Bronchial epithelial cell (primary cell): ENCODE results near the gene UTRN. TPM values are rescaled to one million over a fixed set of nuclear protein-coding genes. Genes with fewer than 3 reads are reported as not detected.

ENCODE experiments used
- DNase-seq: peaks from one replicate; pipeline ENCODE4 v3.0.0-alpha.2; 2010; ENCODE audit warnings: low read depth
- FAIRE-seq: peaks from 2 replicates; lab custom pipeline; 2011; peaks lifted over from hg19 to GRCh38; lab: Jason Lieb, UNC
- H3K27me3 ChIP-seq: 2 replicates; pipeline ENCODE4 v1.5.1; 2011; ENCODE audit warnings: low read length; ENCODE audit not compliant: control insufficient read depth, insufficient read depth
- H3K36me3 ChIP-seq: 2 replicates; pipeline ENCODE4 v1.5.1; 2011; ENCODE audit warnings: low read length; ENCODE audit not compliant: control insufficient read depth, insufficient read depth
- H3K4me3 ChIP-seq: 2 replicates; pipeline ENCODE4 v1.5.1; 2011; ENCODE audit warnings: mild to moderate bottlenecking, low read depth, low read length, control low read depth
- total RNA-seq: library from RNA; depleted of rRNA; stranded (reverse); fragments of >200 nt; gene quantifications from 2 replicates; pipeline ENCODE4 v1.2.1, GENCODE V29; 2014
- TF ChIP-seq, protein P1 (sequence below): IDR thresholded peaks from 2 replicates; pipeline ENCODE4 v1.5.1; 2011; ENCODE audit warnings: mild to moderate bottlenecking, moderate library complexity, low read length, control low read depth, inconsistent platforms; ENCODE audit not compliant: insufficient read depth, severe bottlenecking

Gene UTRN
- total RNA-seq, 1 donor from 2014 or later = 38.4 TPM

DNA sequence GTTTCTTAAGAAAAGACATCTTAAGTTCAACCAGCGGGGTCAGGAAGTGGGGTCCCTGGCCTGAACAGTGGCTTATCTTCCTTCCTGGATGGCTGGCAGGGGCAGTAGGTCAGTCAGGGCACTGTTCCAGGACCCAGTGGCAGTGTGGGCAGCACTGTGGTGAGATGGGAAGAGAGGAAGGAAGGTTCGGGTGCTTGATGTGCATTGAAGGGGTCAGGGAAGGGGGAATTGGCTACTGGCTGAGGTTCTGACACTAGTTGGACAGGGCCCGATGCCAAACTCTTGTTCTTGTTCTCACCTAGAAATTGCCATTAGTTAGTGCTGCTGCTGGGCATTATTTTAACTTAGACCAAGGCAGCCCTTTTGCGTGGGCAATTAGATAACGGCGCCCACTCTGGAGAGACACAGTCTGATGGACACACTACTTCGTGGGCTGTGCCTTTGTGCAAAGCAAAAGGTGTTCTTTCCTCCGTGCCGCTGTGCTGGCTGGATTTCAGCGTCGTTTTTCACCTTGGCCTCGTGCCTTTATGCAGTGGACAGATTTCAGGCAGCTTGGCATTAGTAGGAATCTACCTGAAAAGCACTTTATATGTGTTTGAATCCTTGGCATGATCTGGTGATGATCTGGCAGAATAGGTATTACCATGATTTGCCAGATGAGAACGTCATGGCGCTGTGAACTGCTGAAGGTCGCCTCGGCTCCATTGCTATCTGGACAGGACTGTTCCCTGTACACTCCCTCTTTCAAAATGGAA lies 30.3 kb downstream of the UTRN start:
- Histone ChIP-seq H3K36me3 (no peaks in the 10 kb centered on the region), H3K27me3 (no peaks in the 10 kb centered on the region), H3K4me3 (no peak overlapping the region)
- no peak for FAIRE-seq
- TF ChIP-seq, protein P1, sequence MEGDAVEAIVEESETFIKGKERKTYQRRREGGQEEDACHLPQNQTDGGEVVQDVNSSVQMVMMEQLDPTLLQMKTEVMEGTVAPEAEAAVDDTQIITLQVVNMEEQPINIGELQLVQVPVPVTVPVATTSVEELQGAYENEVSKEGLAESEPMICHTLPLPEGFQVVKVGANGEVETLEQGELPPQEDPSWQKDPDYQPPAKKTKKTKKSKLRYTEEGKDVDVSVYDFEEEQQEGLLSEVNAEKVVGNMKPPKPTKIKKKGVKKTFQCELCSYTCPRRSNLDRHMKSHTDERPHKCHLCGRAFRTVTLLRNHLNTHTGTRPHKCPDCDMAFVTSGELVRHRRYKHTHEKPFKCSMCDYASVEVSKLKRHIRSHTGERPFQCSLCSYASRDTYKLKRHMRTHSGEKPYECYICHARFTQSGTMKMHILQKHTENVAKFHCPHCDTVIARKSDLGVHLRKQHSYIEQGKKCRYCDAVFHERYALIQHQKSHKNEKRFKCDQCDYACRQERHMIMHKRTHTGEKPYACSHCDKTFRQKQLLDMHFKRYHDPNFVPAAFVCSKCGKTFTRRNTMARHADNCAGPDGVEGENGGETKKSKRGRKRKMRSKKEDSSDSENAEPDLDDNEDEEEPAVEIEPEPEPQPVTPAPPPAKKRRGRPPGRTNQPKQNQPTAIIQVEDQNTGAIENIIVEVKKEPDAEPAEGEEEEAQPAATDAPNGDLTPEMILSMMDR = no peak
- no peak for DNase-seq

DNA sequence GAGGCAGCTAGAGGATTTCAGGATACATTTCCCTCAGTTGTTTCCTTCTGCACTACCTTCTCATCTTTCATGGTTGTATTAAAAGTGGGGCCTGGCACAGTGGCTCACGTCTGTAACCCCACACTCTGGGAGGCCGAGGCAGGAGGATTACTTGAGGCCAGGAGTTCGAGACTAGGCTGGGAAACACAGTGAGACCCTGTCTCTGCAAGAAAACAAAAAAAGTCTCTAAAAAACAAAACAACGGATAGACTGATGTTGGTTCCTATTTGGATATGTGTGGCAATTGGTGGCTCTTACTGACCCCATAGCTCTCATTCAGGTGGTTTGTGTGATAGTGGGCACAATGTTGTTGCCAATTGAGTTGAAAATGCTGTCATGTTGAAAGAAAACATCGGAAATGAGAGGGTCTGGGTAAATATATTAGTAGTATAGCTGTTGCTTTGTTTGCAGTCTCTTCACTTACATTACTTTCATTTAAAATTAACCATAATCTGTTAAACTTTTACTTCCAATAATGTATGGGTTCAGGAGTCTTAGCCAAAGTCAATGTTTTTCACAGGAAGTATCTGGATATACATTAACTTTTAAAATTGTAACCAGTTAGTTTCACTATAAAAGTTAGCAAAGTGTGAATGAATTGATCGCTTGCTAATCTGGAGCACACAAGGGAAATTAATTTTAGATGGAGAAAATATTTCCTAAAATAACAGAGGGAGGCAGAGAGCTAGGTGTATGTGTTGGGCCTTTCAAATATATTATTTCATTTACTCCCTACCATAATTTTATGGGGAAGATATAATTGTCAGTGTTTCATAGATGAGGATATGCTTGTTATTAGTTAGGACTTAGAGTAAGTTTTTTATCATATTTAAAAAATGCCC lies 31.1 kb downstream of the UTRN start:
- H3K36me3 ChIP-seq = no peaks in the 10 kb centered on the region
- no peak overlapping the region for H3K4me3 ChIP-seq
- FAIRE-seq = no peak
- no peak for DNase-seq
- no peaks in the 10 kb centered on the region for H3K27me3 ChIP-seq
- TF ChIP-seq, protein P1 = no peak

DNA sequence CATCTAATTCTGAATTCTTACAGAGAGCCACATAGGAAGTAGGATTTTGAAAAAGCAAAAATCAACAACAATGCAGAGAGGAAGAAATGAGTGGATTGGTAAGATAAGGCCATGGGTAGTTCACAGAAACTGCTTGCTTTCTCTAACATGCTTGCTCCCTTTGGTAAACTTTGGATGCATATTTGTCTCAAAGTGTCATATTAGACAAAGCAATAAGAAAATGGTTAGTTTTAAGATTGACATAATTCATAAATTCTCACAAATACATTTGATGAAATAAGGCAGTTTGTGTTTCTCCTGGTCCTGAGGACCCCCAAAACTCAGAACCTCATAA lies 31.7 kb downstream of the UTRN start:
- DNase-seq (no peak), FAIRE-seq (no peak)
- no peaks in the 10 kb centered on the region for H3K27me3 ChIP-seq
- H3K36me3 ChIP-seq = no peaks in the 10 kb centered on the region
- H3K4me3 ChIP-seq = no peak overlapping the region
- TF ChIP-seq, protein P1 = no peak

DNA sequence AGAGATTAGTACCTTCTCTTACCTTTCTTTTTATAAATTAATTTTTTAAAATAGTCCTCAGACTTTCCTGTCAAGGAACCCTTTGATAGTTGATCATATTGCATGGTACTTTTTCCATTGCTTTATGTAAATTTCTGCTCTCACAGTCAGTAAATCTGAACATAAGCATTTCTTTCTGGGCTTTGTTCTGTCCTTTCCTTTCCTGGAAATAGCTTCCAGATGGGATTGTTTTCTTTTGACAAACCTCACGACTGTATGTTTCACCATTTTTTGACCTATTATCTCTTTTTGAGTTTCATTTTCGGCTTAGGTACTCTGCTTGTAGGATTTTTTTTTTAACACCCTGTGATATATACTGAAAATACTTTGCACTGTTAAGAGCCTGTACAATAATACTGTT lies 32.6 kb downstream of the UTRN start:
- TF ChIP-seq, protein P1 = no peak
- no peak for FAIRE-seq

DNA sequence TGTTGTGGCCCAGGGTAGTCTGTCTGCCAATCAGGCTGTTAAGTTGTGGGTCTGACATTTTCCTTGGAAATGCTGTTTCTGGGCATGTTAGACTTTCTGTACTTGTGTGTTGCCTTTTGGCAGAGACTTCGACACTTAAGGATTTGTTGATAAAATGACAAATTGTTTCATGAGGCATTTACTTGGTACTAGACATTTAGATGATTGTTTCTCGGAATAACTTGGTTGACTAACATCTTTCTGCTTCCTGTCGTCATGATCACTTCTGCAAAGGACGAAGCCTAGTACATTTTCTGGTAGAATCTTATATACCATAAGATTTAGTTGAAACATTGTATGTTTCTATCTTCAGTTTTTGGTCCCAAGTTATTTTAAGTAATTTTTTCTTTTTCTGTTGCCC lies 34.1 kb downstream of the UTRN start:
- no peaks in the 10 kb centered on the region for H3K36me3 ChIP-seq
- DNase-seq = no peak
- FAIRE-seq = no peak
- no peak overlapping the region for H3K4me3 ChIP-seq
- no peaks in the 10 kb centered on the region for H3K27me3 ChIP-seq
- TF ChIP-seq, protein P1 = no peak

More for the DNA sequence above, 32.6 kb downstream of the UTRN start:
- Histone ChIP-seq H3K4me3 (no peak overlapping the region), H3K27me3 (no peaks in the 10 kb centered on the region), H3K36me3 (no peaks in the 10 kb centered on the region)
- no peak for DNase-seq
